ENCODE results near the gene ST3GAL4.

Gene ST3GAL4

GRCh38 chr11:126456783-126457542 lies 101.5 kb downstream of the ST3GAL4 start:
- DNase-seq = no peak

GRCh38 chr11:126457817-126458216 lies 102.3 kb downstream of the ST3GAL4 start:
- no peak for DNase-seq

- DNase-seq = peak; percentile 68
These were observed 104.3 kb downstream of the ST3GAL4 start for GRCh38 chr11:126459691-126460281.

- DNase-seq = no peak
These were observed 105.1 kb downstream of the ST3GAL4 start for GRCh38 chr11:126460417-126461095.

- no peak for DNase-seq
These were observed 105.6 kb downstream of the ST3GAL4 start for GRCh38 chr11:126461096-126461440.

- DNase-seq = no peak
These were observed 106.5 kb downstream of the ST3GAL4 start for GRCh38 chr11:126461996-126462395.

- no peak for DNase-seq
These were observed 106.9 kb downstream of the ST3GAL4 start for GRCh38 chr11:126462422-126462821.

Data from eye (tissue), 1 donor.